Stimulated activated naive CD4-positive, alpha-beta T cell (primary cell): ENCODE measurements around the gene SNX6.
A peak's percentile ranks its signal among the peaks of the same experiment; 100 is the strongest.
"Not testable (repeated sequence)": the region's sequence is repeated elsewhere in the genome, so short reads cannot be mapped to it uniquely, and the experiment has no call there.

Source experiments
- DNase-seq, 6 experiments: peaks; one replicate each; lab custom pipeline; 2025; lab: John Stamatoyannopoulos, UW

SNX6 gene

DNA sequence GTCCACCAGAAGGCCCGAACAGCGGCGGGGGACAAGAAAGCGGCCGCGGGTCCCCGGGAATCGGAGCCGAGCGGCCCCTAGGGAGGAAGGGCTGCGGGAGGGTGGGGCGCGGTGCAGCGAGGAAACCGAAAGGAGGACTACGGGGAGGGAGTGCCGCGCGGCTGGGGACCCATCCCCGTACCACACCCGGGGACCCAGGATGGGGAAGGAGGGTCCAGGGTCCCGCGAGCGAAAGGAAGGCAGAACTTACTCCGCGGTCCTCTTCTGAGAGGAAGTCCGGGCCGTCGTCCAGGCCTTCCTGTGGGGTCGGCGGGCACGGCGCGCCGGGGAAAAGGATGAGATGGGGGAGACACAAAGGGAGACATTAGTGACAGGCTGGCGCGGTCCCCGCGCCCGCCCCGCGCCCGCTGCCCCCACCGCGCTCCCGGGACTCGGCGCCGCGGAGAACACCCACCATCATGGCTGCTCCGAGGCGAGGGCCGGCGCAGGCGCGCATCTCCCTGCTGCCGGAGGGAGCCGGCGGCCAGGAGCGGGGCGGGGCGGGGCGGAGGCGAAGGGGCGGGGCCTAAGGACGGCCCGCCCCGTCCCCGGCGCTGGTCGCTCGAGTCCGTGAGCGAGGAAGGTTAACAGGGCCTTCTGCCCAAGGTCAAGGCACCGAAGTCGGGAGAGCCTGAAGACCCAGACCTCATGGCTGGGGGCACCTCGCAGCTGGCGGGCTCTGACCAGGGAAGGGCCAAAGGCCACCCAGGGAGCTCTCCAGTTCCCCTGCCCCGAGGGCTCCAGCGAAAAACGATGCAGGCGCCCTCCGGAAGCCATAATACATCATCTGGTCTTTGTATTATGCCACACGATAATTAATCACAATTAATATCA, at the start of gene SNX6:
SNX6 (minus strand) TSS at position 492 of the 873 bp plus-strand sequence; CDS start at position 460, 32 bp downstream.
- DNase-seq = peak; percentile 72 to 93 (median 81)

DNA sequence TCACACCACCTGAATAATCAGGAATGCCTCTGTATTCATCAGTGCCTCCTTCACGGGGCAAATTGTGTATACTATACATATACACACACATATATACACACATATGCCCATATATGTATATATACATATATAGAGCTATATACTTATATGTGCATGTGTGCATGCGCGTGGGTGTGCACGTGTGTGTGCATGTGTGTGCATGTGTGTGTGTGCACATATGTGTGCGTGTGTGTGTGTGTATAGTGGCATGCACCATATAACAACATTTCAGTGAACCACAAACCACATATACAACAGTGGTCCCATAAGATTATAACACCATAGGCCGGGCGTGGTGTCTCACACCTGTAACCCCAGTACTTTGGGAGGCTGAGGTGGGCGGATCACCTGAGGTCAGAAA, 48.8 kb upstream of the SNX6 start:
- DNase-seq = no peak

DNA sequence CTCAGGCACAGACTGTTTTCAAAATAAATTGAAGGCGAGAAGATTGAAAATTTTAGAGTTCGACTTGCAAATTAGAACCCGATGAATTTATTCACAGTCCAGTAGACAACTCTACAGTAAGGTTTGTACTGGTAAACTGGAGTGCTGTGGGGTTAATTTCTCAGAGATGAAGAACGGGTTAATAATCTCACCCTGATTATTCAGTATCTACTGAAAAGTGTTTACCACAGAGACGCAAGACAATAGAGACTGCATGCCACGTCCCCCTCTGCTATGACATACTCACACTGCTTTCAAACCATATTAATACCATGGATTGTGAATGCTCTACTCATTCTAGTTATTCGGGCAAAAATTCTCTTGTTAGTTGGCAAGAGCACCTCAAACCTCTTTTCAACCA, 48.4 kb upstream of the SNX6 start:
- DNase-seq = no peak

DNA sequence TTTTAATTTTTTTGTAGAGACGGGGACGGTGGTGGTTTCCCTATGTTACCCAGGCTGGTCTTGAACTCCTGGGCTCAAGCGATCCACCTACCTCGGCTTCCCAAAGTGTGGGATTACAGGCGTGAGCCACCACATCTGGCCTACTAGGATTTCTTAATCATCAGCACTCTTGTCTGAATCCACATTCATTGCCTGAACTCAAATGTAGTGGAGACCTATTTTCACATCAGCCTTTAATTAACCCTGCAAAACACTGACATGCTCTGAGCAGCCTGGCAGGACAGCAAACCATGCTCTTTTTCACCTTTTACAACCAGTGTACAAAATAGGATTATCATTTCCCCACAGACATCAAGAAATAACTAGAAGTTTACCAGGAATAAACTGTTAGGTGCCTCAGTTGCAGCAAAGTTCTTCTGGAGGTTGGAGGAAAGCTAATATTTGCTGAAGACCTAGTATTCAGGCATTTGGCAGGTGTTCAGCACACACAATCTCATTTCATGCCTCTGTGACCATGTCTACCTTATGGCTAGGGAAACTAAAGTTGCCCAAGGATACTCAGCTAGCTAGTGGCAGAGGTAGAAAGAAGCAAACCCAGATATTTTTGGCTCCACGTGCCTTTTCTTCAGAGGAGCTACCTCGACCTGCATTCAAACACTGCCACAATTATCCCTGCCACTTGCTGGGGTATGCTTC, 46.7 kb upstream of the SNX6 start:
- DNase-seq = no peak

DNA sequence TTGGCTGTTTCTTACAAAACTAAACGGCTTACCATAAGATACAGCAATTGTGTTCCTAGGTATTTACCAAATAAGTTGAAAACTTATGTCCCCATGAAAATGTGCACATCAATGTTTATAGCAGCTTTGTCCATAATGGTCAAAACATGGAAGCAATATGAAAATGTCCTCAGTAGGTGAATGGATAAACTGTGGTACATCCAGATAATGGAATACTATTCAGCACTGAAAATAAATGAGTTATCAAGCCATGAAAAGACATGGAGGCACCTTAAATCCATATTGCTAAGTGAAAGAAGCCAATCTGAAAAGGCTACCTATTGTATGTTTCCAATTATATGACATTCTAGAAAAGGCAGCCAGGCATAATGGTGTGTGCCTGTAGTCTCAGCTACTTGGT, 43.8 kb upstream of the SNX6 start:
- no peak for DNase-seq

DNA sequence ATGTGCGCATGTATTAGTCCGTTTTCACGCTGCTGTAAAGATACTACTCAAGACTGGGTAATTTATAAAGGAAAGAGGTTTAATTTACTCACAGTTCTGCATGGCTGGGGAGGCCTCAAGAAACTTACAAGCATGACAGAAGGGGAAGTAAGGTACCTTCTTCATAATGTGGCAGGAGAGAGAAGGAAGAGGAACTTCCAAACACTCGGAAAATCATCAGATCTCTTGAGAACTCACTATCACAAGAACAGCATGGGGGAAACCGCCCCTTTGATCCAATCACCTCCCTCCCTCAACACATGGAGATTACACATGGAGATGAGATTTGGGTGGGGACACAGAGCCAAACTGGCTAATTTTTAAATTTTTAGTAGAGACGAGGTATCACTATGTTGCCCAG, 41.8 kb upstream of the SNX6 start:
- DNase-seq = no peak

DNA sequence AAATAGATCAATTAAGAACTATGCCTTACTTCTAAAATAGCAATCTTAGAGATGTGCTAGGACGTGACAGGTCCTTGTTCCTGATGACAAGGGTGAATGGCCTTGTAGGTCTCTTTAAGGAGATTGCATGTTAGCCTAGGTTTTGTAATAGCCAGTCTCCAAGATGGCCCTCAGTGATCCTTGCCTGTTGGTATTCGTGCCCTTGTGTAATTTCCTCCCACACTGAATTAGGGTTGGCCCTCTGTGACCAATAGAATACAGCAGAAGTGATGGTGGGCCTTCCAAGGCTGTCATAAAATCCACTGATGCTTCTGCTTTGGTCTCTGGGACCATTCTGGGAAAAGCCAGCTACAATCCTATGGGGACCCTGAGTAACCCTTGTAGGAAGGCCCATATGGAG, 38.2 kb upstream of the SNX6 start:
- no peak for DNase-seq

DNA sequence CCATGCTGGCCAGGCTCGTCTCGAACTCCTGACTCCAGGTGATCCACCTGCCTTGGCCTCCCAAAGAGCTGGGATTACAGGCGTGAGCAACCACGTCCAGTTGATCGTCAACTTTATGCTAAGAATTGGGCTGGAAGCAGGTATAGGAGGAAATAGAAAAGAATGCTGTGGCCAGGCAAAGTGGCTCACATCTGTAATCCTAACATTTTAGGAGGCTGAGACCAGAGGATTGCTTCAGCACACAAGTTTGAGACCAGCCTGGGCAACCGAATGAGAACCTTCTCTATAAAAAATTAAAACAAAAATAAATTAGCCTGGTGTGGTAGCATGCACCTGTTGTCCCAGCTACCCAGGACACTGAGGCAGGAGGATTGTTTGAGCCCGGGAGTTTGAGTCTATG, 37.1 kb upstream of the SNX6 start:
- no peak for DNase-seq

DNA sequence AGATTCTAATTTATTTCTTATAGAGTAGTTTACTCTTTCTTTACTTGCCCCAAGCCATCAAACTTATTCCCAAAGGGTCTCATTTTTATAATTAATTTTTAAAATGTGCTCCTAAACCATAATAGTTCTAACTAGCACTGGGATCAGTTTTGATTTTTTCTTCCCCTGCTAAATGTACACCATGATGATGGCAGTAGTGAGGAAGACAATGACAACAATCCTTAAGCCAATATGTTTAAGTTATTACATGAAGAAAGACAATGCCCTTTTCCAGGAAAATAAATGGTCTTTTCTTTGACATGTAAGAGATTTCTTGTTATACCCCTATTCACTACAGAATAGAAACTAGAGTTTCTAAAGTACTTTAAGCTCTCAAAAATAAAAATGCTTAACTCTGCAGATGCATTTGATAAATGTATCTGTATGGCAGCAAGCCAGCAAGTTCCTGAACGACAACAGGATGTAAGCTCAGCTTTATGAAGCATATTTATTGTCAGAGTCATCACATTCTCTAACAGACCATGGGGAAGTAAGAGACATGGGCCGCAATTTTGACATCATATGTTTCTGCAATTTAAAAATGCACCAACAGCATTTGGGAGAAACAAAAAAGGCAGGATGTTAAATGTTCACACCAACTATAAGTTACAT, 36.0 kb upstream of the SNX6 start:
- DNase-seq = peak in 3 of 6 experiments; percentile 43 to 59 (median 53)

DNA sequence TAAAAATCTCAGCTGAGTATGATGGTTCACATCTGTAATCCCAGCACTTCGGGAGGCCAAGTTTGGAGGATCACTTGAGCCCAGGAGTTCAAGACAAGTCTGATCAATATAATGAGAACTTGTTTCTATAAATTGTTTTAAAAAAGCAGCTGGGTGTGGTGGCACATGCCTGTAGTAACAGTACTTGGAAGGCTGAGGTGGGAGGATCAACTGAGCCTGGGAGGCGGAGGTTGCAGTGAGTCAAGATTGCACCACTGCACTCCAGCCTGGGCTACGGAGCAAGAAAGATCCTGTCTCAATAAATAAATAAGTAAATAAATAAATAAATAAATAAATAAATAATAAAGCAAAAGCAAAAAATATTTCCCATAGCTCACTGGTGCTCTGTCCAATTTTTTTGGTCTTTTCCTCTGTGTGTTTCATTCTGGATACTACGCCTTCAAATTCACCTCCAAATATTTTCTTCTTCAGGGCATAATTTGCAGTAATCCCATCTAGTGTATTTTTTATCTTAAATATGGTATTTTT, 32.7 kb upstream of the SNX6 start:
- no peak for DNase-seq

DNA sequence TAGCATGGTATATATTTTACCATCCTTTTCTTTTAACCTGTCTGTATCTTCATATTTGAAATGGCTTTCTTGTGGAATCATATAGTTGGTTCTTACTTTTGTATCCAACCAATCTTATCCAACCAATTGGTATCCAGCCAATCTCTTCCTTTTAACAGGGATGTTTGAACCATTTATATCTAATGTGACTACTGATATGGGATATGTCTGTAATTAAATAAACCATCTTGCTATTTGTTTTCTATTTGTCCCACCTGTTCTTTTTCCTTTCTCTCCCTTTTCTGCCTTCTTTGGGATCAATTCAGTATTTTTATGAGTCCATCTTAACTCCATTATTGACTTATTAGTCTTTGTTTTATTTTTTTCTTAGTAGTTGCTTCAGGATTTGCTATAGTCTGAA, 30.8 kb upstream of the SNX6 start:
- DNase-seq = no peak

DNA sequence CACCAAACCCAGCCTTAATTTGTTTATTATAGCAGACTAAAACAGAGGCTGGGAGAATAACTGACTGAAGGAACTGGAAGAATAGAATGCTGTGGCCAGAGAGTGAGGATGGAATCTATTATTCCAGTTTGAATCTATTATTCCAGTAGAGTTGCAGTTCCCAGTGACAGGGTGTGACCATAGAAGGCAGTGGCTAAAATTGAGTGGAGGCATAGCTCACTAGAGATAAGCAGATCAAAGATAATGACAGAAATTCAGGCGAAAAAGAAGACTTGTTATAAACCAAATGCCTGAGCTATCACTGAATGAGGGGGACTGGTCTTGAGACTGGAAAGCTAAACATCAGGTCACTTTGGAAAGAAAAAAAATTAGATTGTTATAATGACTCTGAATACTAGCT, 26.0 kb upstream of the SNX6 start:
- DNase-seq = no peak

DNA sequence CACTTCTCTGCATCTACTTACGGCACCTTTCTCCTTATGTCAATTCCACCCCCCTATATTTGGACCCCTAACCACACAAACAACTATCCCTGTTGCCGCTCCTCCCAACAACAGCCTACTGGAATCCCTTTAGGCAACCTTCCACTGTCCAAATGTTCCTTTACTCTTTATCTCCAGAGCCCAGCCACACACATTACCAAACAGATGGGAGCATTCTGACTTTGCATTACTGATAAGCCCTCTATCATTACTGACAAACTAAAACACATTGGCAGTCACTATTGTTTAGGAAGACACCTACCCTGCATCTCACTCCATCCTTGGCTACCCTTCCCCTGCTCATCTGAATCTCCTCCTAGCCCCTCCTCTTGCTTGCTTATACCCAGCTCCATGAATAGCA, 23.1 kb upstream of the SNX6 start:
- not testable (repeated sequence) for DNase-seq

DNA sequence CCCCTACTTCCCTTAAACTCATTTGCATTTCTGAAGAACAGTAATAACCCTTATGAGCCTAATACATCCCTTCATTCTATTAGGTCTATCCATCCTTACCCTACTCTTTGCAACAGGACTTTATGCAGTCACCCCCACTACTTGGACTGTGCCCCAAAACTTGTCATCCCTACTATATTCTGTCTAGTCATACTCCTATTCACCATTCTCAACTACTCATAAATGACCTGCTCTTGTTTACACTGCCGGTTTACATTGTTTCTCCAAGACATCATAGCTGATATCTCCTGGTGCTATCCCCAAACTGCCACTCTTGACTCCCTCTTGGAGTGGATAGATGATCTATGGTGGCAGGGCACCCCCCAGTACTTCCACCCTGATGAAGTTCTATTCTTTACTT, 22.4 kb upstream of the SNX6 start:
- not testable (repeated sequence) for DNase-seq

DNA sequence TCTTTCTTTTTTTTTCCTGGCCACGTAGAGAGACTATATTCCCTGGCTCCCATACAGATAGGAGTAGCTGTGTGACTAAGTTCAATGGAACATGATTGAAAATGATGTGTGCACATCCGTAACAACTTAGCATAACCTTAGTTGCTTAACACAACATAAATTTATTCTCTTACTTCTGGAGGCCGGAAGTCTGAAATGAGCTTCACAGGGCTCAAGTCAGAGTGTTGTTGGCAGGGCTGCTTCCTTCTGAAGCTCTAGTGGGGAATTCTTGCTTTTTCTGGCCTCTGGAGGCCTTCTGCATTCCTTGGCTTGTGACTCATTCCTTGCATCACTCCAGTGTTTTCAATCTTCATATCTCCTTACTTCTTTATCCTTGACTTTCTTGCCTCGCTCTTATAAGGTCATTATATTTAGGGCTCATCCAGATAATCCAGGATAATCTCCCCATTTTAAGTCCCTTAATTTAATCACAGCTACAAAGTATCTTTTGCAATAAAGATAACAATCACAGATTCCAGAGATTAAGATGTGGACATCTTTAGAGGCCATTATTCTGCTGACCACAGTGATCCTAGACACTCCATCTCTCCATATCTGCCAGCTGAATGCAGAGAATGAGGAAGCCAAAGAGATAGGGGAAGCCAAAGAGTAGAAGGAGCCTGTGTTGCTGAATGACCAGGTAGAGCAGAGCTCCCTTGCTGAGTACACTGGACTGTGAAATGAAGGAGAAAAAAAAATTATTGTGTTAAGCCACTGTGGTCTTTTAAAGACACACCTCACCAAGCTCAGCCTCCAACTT, 21.0 kb upstream of the SNX6 start:
- no peak for DNase-seq

DNA sequence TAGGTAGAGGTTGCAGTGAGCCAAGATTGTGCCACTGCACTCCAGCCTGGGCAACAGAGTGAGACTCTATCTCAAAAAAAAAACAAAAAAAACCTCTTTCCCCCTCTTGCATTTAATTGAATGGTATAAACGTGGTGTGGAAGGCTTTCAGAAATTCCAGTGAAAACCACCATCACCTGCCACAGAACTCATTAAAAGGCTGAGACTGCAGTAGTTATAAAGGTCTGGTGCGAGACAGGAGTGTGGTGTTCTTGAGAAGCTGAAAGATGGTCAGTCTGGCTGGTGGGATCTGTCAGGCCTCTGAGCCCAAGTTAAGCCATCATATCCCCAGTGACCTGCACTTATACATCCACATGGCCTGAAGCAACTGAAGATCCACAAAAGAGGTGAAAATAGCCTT, 20.1 kb upstream of the SNX6 start:
- DNase-seq = not testable (repeated sequence)

DNA sequence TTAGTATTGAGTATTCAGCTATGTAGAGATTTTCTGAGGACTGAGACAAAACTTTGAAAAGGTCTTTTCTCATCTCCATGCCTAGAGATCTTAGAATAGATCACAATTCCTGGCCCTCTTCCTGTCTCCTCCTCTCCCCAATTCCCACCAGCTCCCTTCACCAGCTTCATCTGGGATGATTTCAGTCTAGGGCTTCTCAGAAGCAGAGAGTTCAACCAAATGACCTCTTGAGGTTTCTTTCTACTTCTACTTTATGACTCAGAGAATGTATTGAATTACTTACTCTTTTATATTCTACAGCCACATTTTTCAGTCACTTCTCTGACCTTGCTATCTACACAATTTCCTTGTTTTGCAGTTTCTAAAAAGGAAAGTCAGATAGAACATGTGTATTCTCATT, 19.4 kb upstream of the SNX6 start:
- DNase-seq = no peak

DNA sequence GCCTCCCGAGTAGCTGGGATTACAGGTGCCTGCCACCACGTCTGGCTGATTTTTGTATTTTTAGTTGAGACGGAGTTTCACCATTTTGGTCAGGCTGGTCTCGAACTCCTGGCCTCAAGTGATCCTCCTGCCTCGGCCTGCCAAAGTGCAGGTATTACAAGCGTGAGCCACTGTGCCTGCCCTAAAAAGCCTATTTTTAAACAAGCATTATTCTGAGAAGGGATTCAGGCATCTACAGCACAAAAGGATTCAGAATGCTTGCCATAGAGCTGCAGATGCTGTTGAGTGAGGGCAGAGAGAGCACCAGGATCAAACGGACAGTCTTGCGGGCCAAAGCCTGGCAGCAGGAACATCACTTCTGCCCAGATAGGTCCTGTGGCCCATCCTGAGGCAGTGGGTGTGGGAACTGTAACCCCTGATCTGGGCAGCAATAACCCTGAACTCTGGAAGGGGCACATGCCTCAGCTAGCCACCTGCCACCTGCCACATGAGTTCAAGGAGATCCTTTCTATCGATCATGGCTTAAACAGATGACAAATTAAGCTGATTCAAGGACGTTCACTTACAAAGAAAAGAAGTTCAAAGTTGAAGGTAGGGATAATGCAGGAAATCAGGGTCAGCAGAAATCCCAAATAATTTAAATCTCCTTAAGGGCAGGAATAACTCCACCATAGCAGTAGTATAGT, 16.8 kb upstream of the SNX6 start:
- DNase-seq = no peak

DNA sequence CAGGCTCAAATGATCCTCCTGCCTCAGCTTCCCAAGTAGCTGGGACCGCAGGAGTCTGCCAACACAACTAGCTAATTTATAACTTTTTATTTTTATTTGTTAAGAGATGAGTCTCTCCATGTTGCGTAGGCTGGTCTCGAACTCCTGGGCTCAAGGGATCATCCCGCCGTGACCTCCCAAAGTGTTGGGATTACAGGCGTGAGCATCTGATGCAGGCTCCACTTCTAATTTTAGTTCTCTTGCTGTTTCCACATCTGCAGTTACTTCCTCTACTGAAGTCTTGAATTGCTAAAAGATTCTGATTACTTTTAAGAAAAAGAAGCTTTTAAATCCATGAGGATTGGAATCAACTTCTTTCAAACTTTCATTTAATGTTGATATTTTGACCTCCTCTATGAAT, 13.4 kb upstream of the SNX6 start:
- no peak for DNase-seq

DNA sequence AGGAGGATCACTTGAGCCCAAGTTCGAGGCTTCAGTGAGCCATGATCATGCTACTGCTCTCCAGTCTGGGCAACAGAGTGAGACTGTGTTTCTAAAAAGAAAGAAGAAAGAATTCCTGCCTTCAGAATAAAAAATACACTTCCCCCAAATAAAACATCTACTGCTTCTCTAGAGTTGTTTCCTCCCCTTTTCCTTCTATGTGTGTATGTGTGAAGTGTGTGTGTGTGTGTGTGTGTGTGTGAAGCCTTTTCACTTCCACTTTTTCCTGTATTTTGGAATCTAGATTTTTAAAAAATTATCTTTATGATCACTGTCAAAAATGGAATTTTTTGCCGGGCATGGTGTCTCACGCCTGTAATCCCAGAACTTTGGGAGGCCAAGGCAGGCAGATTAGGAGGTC, 12.6 kb upstream of the SNX6 start:
- DNase-seq = no peak

DNA sequence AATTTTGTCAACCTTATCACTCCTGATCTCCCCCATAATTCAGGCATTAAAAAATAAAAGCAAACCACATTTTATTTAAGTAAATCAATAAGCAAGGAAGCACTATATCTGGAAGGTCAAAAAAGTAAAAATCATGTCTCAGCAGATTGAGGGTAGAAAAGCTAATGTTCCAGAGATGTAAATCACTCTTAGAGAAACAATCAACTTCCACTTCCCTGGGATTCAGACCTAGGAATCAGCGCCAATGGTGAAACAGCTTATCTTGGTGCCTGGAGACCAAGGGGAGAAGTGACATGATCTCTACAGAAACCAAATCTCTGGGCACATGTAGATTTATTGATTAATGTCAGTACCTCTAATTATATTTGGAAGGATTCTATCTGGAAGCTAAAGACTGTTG, 10.9 kb upstream of the SNX6 start:
- DNase-seq = no peak
